PC-9 (cell line): Measurements from ENCODE around the gene SLX9. TPM values are rescaled to one million over a fixed set of nuclear protein-coding genes. Genes with fewer than 3 reads are reported as not detected.

Experiments
- BruUV-seq: library from RNA; stranded (reverse); fragments of 400-500 nt; replicated peaks from 2 replicates; lab custom pipeline; 2021; lab: Mats Ljungman, UMichigan
- CTCF ChIA-PET: fragments of 300-600 bp; sonication (Branson Sonifier 250); formaldehyde crosslinking; loops from one replicate; lab custom pipeline; 2022; ENCODE audit warnings: antibody characterized with exemption; lab: Charles Lee
- POLR2A ChIA-PET: fragments of 300-600 bp; sonication (Branson Sonifier 250); formaldehyde crosslinking; loops from one replicate; lab custom pipeline; 2022; ENCODE audit warnings: antibody characterized with exemption; ENCODE audit not compliant: unreplicated experiment; lab: Charles Lee
- DNase-seq, 2 experiments: peaks; one replicate each; pipeline versions ENCODE4 v3.0.0 to v3.0.0-alpha.2; 2015 to 2022; ENCODE audit warnings: mixed read lengths in 1 of 2
- H2AFZ ChIP-seq: fragments of 200-600 bp; sonication (generic); 2 replicates; pipeline ENCODE4 v1.8.1; 2017; ENCODE audit warnings: antibody characterized with exemption
- H3F3A ChIP-seq: fragments of 200-600 bp; sonication (generic); 2 replicates; pipeline ENCODE4 v1.8.1; 2017; ENCODE audit warnings: antibody characterized with exemption, mild to moderate bottlenecking, low read depth; ENCODE audit not compliant: insufficient read depth
- H3K27ac ChIP-seq: fragments of 200-600 bp; sonication (generic); 2 replicates; pipeline ENCODE4 v1.6.1; 2016; ENCODE audit warnings: mixed run types
- H3K27me3 ChIP-seq: fragments of 200-600 bp; sonication (generic); 2 replicates; pipeline ENCODE4 v1.6.1; 2016; ENCODE audit warnings: low read depth, mixed run types; ENCODE audit not compliant: insufficient read depth
- H3K36me3 ChIP-seq: fragments of 200-600 bp; sonication (generic); 2 replicates; pipeline ENCODE4 v1.6.1; 2016; ENCODE audit warnings: low read depth, mixed run types
- H3K4me1 ChIP-seq: fragments of 200-600 bp; sonication (generic); replicated peaks from 2 replicates; pipeline ENCODE4 v1.6.1; 2016; ENCODE audit warnings: mixed run types; ENCODE audit not compliant: insufficient read depth
- H3K4me2 ChIP-seq: fragments of 200-600 bp; sonication (generic); 2 replicates; pipeline ENCODE4 v1.6.1; 2017; ENCODE audit warnings: mixed run types
- H3K4me3 ChIP-seq: fragments of 200-600 bp; sonication (generic); 2 replicates; pipeline ENCODE4 v1.6.1; 2016; ENCODE audit warnings: mixed run types
- H3K79me2 ChIP-seq: fragments of 200-600 bp; sonication (generic); 2 replicates; pipeline ENCODE4 v1.6.1; 2017; ENCODE audit warnings: low read depth, mixed run types
- H3K9me2 ChIP-seq: fragments of 200-600 bp; sonication (generic); 2 replicates; pipeline ENCODE4 v1.8.1; 2017; ENCODE audit warnings: mild to moderate bottlenecking; ENCODE audit not compliant: insufficient read depth
- H3K9me3 ChIP-seq: fragments of 200-600 bp; sonication (generic); 2 replicates; pipeline ENCODE4 v1.8.1; 2016; ENCODE audit warnings: low read depth; ENCODE audit not compliant: insufficient read depth
- H4K20me1 ChIP-seq: fragments of 200-600 bp; sonication (generic); 2 replicates; pipeline ENCODE4 v1.8.1; 2017; ENCODE audit not compliant: insufficient read depth
- CTCF ChIP-seq: fragments of 200-600 bp; sonication (generic); conservative IDR thresholded peaks from 2 replicates; pipeline ENCODE4 v1.6.1; 2017; ENCODE audit warnings: mixed run types, antibody characterized with exemption, mild to moderate bottlenecking, moderate library complexity
- EZH2 ChIP-seq: fragments of 200-600 bp; sonication (generic); IDR thresholded peaks from 2 replicates; pipeline ENCODE4 v1.8.0; 2017; ENCODE audit warnings: antibody characterized with exemption, low read depth
- intact Hi-C: fragments of 100-400 bp; cut with micrococcal nuclease; formaldehyde crosslinking; loops from one replicate; pipeline ENCODE4 v1.10.0; 2022; ENCODE audit not compliant: unreplicated experiment
- total RNA-seq: library from RNA; stranded (reverse); gene quantifications from 2 replicates; pipeline ENCODE4 v1.2.3, GENCODE V29; 2021

Gene SLX9
- total RNA-seq, 1 experiment from 2014 or later, result 22.8 TPM

GRCh38 chr21:44929799-44930542 lies 9.9 kb upstream of the SLX9 start:
- no TSS peak for BruUV-seq
- no peaks in the 10 kb centered on the region for H3K79me2 ChIP-seq
- H3K36me3 ChIP-seq, result no peaks in the 10 kb centered on the region
- no peak overlapping the region for H3K27ac ChIP-seq
- no peak for TF ChIP-seq EZH2
- no peak for TF ChIP-seq CTCF
- ChIA-PET POLR2A (interaction anchor here (1.0 kb wide), 1 partner anchor 57 kb away, joined by 7 read pairs; the partner anchor contains the start of gene PTTG1IP), CTCF (no interaction called here)
- no peaks in the 10 kb centered on the region for H4K20me1 ChIP-seq
- H3K9me3 ChIP-seq, result no peaks in the 10 kb centered on the region
- peaks cover 57% of the 10 kb centered on the region for H3K4me1 ChIP-seq
- no peak overlapping the region for H2AFZ ChIP-seq
- intact Hi-C loops, result loop anchor here (2.0 to 10.0 kb wide), 4 partner anchors 37 to 415 kb away; partner anchors contain the start of gene UBE2G2
- H3K4me2 ChIP-seq, result peak overlapping the region; percentile 12; the same call in 1 of the 2 replicates
- no peak overlapping the region for H3K4me3 ChIP-seq
- H3K9me2 ChIP-seq, result no peaks in the 10 kb centered on the region
- peaks cover 13% of the 10 kb centered on the region; the same call in 1 of the 2 replicates for H3F3A ChIP-seq
- no peak for DNase-seq
- no peaks in the 10 kb centered on the region for H3K27me3 ChIP-seq

- Histone ChIP-seq H3K36me3 (no peaks in the 10 kb centered on the region), H3K27me3 (no peaks in the 10 kb centered on the region), H3K9me2 (no peaks in the 10 kb centered on the region), H3K4me2 (peak overlapping the region; percentile 12; the same call in 1 of the 2 replicates), H3K27ac (no peak overlapping the region), H3K79me2 (no peaks in the 10 kb centered on the region), H2AFZ (no peak overlapping the region), H4K20me1 (no peaks in the 10 kb centered on the region; the same call in 1 of the 2 replicates), H3K4me3 (no peak overlapping the region), H3K4me1 (peaks cover 51% of the 10 kb centered on the region), H3F3A (peaks cover 13% of the 10 kb centered on the region; the same call in 1 of the 2 replicates), H3K9me3 (no peaks in the 10 kb centered on the region)
- no peak for TF ChIP-seq CTCF
- no peak for DNase-seq
- intact Hi-C loops, result loop anchor here (10.0 kb wide), 1 partner anchor 416 kb away; no protein-coding TSS in a partner anchor
- BruUV-seq, result no TSS peak
- ChIA-PET POLR2A (no interaction called here), CTCF (no interaction called here)
Measured at GRCh38 chr21:44930543-44930981, 9.3 kb upstream of the SLX9 start.

GRCh38 chr21:44931137-44931500 lies 8.7 kb upstream of the SLX9 start:
- DNase-seq, result no peak
- intact Hi-C loops, result loop anchor here (10.0 kb wide), 1 partner anchor 416 kb away; no protein-coding TSS in a partner anchor
- BruUV-seq, result no TSS peak
- Histone ChIP-seq H2AFZ (no peak overlapping the region), H3K27ac (no peak overlapping the region), H4K20me1 (no peaks in the 10 kb centered on the region; the same call in 1 of the 2 replicates), H3K36me3 (no peaks in the 10 kb centered on the region), H3K4me3 (no peak overlapping the region), H3K9me2 (no peaks in the 10 kb centered on the region), H3K27me3 (no peaks in the 10 kb centered on the region), H3F3A (peaks cover 13% of the 10 kb centered on the region; the same call in 1 of the 2 replicates), H3K9me3 (no peaks in the 10 kb centered on the region), H3K4me1 (peaks cover 45% of the 10 kb centered on the region), H3K4me2 (peak overlapping the region; percentile 86), H3K79me2 (no peaks in the 10 kb centered on the region)
- POLR2A ChIA-PET, result no interaction called here
- CTCF ChIA-PET, result no interaction called here
- TF ChIP-seq CTCF (no peak), EZH2 (no peak)
